Endothelial cell of umbilical vein (primary cell): ENCODE data around the gene ACBD6. TPM values are rescaled to one million over a fixed set of nuclear protein-coding genes. Genes with fewer than 3 reads are reported as not detected.

Experiments
- Bru-seq: library from RNA; stranded (reverse); fragments of 400-500 nt; gene quantifications from one replicate; lab custom pipeline; 2021; lab: Mats Ljungman, UMichigan
- BruChase-seq, 2 experiments: library from RNA; stranded (reverse); fragments of 400-500 nt; gene quantifications; one replicate each; lab custom pipeline; 2021; lab: Mats Ljungman, UMichigan
- BruUV-seq: library from RNA; stranded (reverse); fragments of 400-500 nt; replicated peaks from 2 replicates; lab custom pipeline; 2021; lab: Mats Ljungman, UMichigan
- CTCF ChIA-PET: fragments of 300-600, 350-600 bp; sonication (Branson Sonifier 250); formaldehyde crosslinking; loops from one replicate; lab custom pipeline; 2021; ENCODE audit warnings: antibody characterized with exemption, inconsistent platforms; lab: Charles Lee
- POLR2A ChIA-PET: fragments of 300-600, 350-600 bp; sonication (Branson Sonifier 250); formaldehyde crosslinking; loops from one replicate; lab custom pipeline; 2021; ENCODE audit warnings: antibody characterized with exemption, inconsistent platforms; lab: Charles Lee
- DNase-seq: peaks from one replicate; pipeline ENCODE4 v3.0.0-alpha.2; 2011; ENCODE audit warnings: low read depth, low spot score
- FAIRE-seq: peaks from 2 replicates; lab custom pipeline; 2011; peaks lifted over from hg19 to GRCh38; lab: Jason Lieb, UNC
- H2AFZ ChIP-seq: 2 replicates; pipeline ENCODE4 v1.6.0; 2012; ENCODE audit warnings: low read depth, low read length, control low read depth, inconsistent platforms
- H3K27ac ChIP-seq: 2 replicates; pipeline ENCODE4 v1.5.1; 2011; ENCODE audit warnings: low read depth, mild to moderate bottlenecking, control low read depth, low read length, moderate library complexity; ENCODE audit not compliant: insufficient read depth
- H3K27me3 ChIP-seq, 2 experiments: 2 replicates each; pipeline versions ENCODE4 v1.6.0 to v1.6.1; 2011; ENCODE audit warnings: low read length in 2 of 2, mixed read lengths in 1 of 2; ENCODE audit not compliant: control insufficient read depth in 2 of 2, insufficient read depth in 2 of 2
- H3K36me3 ChIP-seq, 2 experiments: 2 replicates in 1 of 2; 3 replicates in 1 of 2; pipeline ENCODE4 v1.5.1; 2011; ENCODE audit warnings: low read length in 2 of 2, mild to moderate bottlenecking in 1 of 2, moderate library complexity in 1 of 2; ENCODE audit not compliant: control insufficient read depth in 2 of 2, insufficient read depth in 2 of 2; ENCODE audit errors: extremely low read depth in 1 of 2
- H3K4me1 ChIP-seq: 3 replicates; pipeline ENCODE4 v1.5.1; 2011; ENCODE audit warnings: mild to moderate bottlenecking, low read length; ENCODE audit not compliant: control insufficient read depth, insufficient read depth; ENCODE audit errors: extremely low read depth
- H3K4me2 ChIP-seq: 2 replicates; pipeline ENCODE4 v1.6.1; 2011; ENCODE audit warnings: low read length, control low read depth, mixed read lengths; ENCODE audit not compliant: insufficient read depth
- H3K4me3 ChIP-seq, 3 experiments: fragments of 200-600 bp in 1 of 3; sonication (generic), shearing (Covaris generic) in 1 of 3; replicated peaks in 1 of 3; 2 replicates each; pipeline ENCODE4 v1.5.1; 2011 to 2016; ENCODE audit warnings: control low read depth in 3 of 3, low read length in 3 of 3, mild to moderate bottlenecking in 2 of 3, inconsistent platforms in 1 of 3, low read depth in 1 of 3, moderate library complexity in 1 of 3; ENCODE audit not compliant: insufficient read depth in 1 of 3
- H3K79me2 ChIP-seq: 2 replicates; pipeline ENCODE4 v1.6.0; 2012; ENCODE audit warnings: low read length, inconsistent platforms; ENCODE audit not compliant: control insufficient read depth, insufficient read depth
- H3K9ac ChIP-seq: replicated peaks from 2 replicates; pipeline ENCODE3; 2011; ENCODE audit warnings: low read length, control low read depth; ENCODE audit not compliant: insufficient read depth; ENCODE audit errors: extremely low read depth
- H3K9me1 ChIP-seq: replicated peaks from 3 replicates; pipeline ENCODE4 v1.6.0; 2011; ENCODE audit warnings: mild to moderate bottlenecking, low read length; ENCODE audit not compliant: control insufficient read depth, insufficient read depth; ENCODE audit errors: extremely low read depth
- H3K9me3 ChIP-seq: replicated peaks from 2 replicates; pipeline ENCODE4 v1.5.1; 2012; ENCODE audit warnings: low read length, inconsistent platforms; ENCODE audit not compliant: control insufficient read depth, insufficient read depth
- H4K20me1 ChIP-seq: replicated peaks from 2 replicates; pipeline ENCODE3; 2011; ENCODE audit warnings: mild to moderate bottlenecking, low read length; ENCODE audit not compliant: control insufficient read depth, insufficient read depth; ENCODE audit errors: extremely low read depth
- CTCF ChIP-seq, 2 donors: IDR thresholded peaks; 1 replicate in 1 of 2; 2 replicates in 1 of 2; pipeline ENCODE4 v1.5.1; 2011; ENCODE audit warnings: low read length in 2 of 2, mild to moderate bottlenecking in 2 of 2, moderate library complexity in 2 of 2, control low read depth in 1 of 2, inconsistent platforms in 1 of 2, low read depth in 1 of 2; ENCODE audit not compliant: insufficient read depth in 1 of 2; ENCODE audit errors: extremely low read depth in 1 of 2
- EZH2 ChIP-seq: IDR thresholded peaks from 2 replicates; pipeline ENCODE4 v1.6.1; 2012; ENCODE audit warnings: borderline replicate concordance, low read depth, mild to moderate bottlenecking, moderate library complexity, low read length, inconsistent platforms; ENCODE audit not compliant: severe bottlenecking
- FOS ChIP-seq: IDR thresholded peaks from 2 replicates; pipeline ENCODE4 v1.6.1; 2011; ENCODE audit warnings: mild to moderate bottlenecking, low read length, moderate library complexity, borderline replicate concordance; ENCODE audit not compliant: insufficient read depth
- GATA2 ChIP-seq: IDR thresholded peaks from 2 replicates; pipeline ENCODE4 v1.7.0; 2011; ENCODE audit warnings: low read depth, mild to moderate bottlenecking, moderate library complexity, mixed read lengths, low read length; ENCODE audit not compliant: insufficient read length, insufficient read depth
- JUN ChIP-seq: IDR thresholded peaks from 2 replicates; pipeline ENCODE4 v1.6.1; 2011; ENCODE audit warnings: borderline replicate concordance, low read depth; ENCODE audit not compliant: insufficient read length, insufficient read depth
- MAX ChIP-seq: IDR thresholded peaks from 2 replicates; pipeline ENCODE4 v1.6.1; 2011; ENCODE audit not compliant: insufficient read depth, insufficient read length
- MYC ChIP-seq: IDR thresholded peaks from one replicate; pipeline ENCODE4 v1.6.1; 2011; ENCODE audit warnings: mild to moderate bottlenecking, low read depth, low read length
- POLR2A ChIP-seq: IDR thresholded peaks from 2 replicates; pipeline ENCODE4 v1.6.1; 2012; ENCODE audit warnings: low read depth, mild to moderate bottlenecking, control low read depth, low read length
- POLR2AphosphoS5 ChIP-seq: IDR thresholded peaks from 2 replicates; pipeline ENCODE4 v1.6.1; 2012; ENCODE audit warnings: low read depth, mild to moderate bottlenecking, control low read depth, low read length, moderate library complexity; ENCODE audit not compliant: insufficient read depth
- dilution Hi-C: fragments of 300-500 bp; cut with MboI; formaldehyde crosslinking; loops from one replicate; pipeline ENCODE4 v1.15.0; 2019; ENCODE audit warnings: low sequenced_read_pairs; ENCODE audit not compliant: extremely low pct_ligation_motif_present
- intact Hi-C: fragments of 100-400 bp; cut with micrococcal nuclease; formaldehyde crosslinking; loops from one replicate; pipeline ENCODE4 v1.10.0; 2022
- long read RNA-seq: library from polyadenylated mRNA; stranded (forward); transcript quantifications from one replicate; pipeline ENCODE4 v2.0.0, GENCODE V29; 2021
- polyA minus RNA-seq, 3 experiments: library from RNA; depleted of rRNA, polyadenylated mRNA; stranded (reverse); fragments of >200 nt; gene quantifications; 1 replicate in 1 of 3; 2 replicates in 2 of 3; pipeline ENCODE4 v1.2.3, GENCODE V29; 2011
- polyA plus RNA-seq, 4 experiments: library from polyadenylated mRNA; depleted of rRNA in 3 of 4; stranded (reverse) in 3 of 4; unstranded in 1 of 4; fragments of >200 nt; gene quantifications; 2 replicates each; pipeline versions ENCODE4 v1.2.1 to v1.2.3, GENCODE V29; 2011 to 2012; ENCODE audit warnings: missing spikeins in 1 of 4
- total RNA-seq: library from RNA; stranded (reverse); gene quantifications from 2 replicates; pipeline ENCODE4 v1.2.3, GENCODE V29; 2021

Gene ACBD6
- 52.8 and 56.4 TPM in 2 replicates for total RNA-seq
- polyA plus RNA-seq, result 53.2 and 55.6 TPM in 2 replicates
- 52.3 and 55.4 TPM in 2 replicates for polyA plus RNA-seq (2011; cell fraction: cytosol; rRNA removed)
- polyA plus RNA-seq (2011; cell fraction: nucleus; rRNA removed), result 144 and 145 TPM in 2 replicates
- polyA plus RNA-seq (2012), result 70.2 and 83.7 TPM in 2 replicates
- 67.8 and 75.5 TPM in 2 replicates for polyA minus RNA-seq
- polyA minus RNA-seq (2011; cell fraction: cytosol; rRNA and poly(A)+ RNA removed), result 35.9 TPM
- 101 and 113 TPM in 2 replicates for polyA minus RNA-seq (2011; cell fraction: nucleus; rRNA and poly(A)+ RNA removed)
- percentile 89 among the genes with signal in this experiment for Bru-seq, nascent RNA
- BruChase-seq, experiment 1, labeled RNA remaining after a 6-hour chase, result percentile 62 among the genes with signal in this experiment
- BruChase-seq, experiment 2, labeled RNA remaining after a 2-hour chase, result percentile 67 among the genes with signal in this experiment
- long read RNA-seq, transcript ACBD6-201 (8 exons, 1,670 nt), result major isoform, 127 of 138 reads
- long read RNA-seq, partial matches to known transcripts, result 1 of 138 reads
- long read RNA-seq, other reads (novel, unspliced or antisense), result 10 of 138 reads

GRCh38 chr1:180502361-180503279, at the start of gene ACBD6:
Gene ACBD6 (minus strand): TSS chr1:180502577. CDS start chr1:180502266, 311 bp downstream.
- TF ChIP-seq CTCF (IDR thresholded peaks at IDR 0.05; ENCODE audit: extremely low read depth in 1 of 2, insufficient read depth in 1 of 2, low read depth in 1 of 2, low read length in 2 of 2) (peak in 1 of 2 donors; percentile 15), MAX (peak; percentile 84), GATA2 (no peak), FOS (no peak), POLR2AphosphoS5 (peak; percentile 54), JUN (no peak), MYC (peak; percentile 6), POLR2A (peak; percentile 18), EZH2 (no peak)
- intact Hi-C loops, result loop anchor here (1.0 to 5.0 kb wide), 3 partner anchors 520 to 620 kb away; partner anchors contain the start of genes STX6 and TOR1AIP1
- peak within 1 kb of the TSS; percentile 60 for H3K27ac ChIP-seq
- dilution Hi-C loops, result loop anchor here (25.0 kb wide), 1 partner anchor 360 kb away; no protein-coding TSS in a partner anchor
- ChIA-PET CTCF (interaction anchor here (1.2 to 3.1 kb wide), 7 partner anchors 9 to 360 kb away, joined by 3 to 15 read pairs (median 5); no protein-coding TSS in a partner anchor), POLR2A (interaction anchor here (0.6 to 1.4 kb wide), 2 partner anchors 14 to 401 kb away, joined by 3 read pairs; no protein-coding TSS in a partner anchor)
- H3K4me1 ChIP-seq, result peaks cover 26% of the 10 kb centered on the region
- H3K27me3 ChIP-seq, result no peaks in the 10 kb centered on the region
- no peaks in the 10 kb centered on the region for H3K36me3 ChIP-seq
- DNase-seq, result peak; percentile 93
- no peaks in the 10 kb centered on the region for H4K20me1 ChIP-seq
- peak; percentile 31 for FAIRE-seq
- H3K4me3 ChIP-seq, result peak within 1 kb of the TSS; percentile 32 to 81 (median 81)
- TSS peak; percentile 58 for BruUV-seq
- peaks cover 33% of the 10 kb centered on the region for H3K79me2 ChIP-seq
- peak within 1 kb of the TSS; percentile 91 for H3K4me2 ChIP-seq
- H3K9ac ChIP-seq, result peak within 1 kb of the TSS; percentile 59
- no peaks in the 10 kb centered on the region for H3K9me1 ChIP-seq
- H2AFZ ChIP-seq, result peak within 1 kb of the TSS; percentile 71
- H3K9me3 ChIP-seq, result no peaks in the 10 kb centered on the region
